Nucleus accumbens (tissue), 56 donors: Measurements from ENCODE around the gene PARL.
A peak's percentile ranks its signal among the peaks of the same experiment; 100 is the strongest.

Source experiments
- DNase-seq, 56 donors: peaks; one replicate each; lab custom pipeline; 2025; lab: John Stamatoyannopoulos, UW

The PARL gene

DNA sequence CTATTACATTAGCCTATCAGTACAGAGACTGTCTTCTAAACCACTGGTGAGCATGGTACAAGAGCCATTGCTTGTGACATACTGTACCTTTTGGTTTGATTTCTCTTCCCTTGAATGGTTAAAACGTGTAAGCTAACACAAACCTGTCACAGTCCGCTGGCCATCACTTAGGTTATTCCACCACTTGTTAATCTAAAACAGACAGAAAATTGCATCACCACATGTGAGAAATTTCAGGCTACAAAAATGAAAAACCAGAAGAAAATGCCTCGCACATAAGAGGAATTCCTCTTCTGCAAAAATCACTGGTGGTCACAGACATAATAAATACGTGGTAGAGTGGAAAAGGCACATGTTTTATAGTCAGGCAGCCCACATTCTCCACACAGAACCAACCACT lies 22.1 kb downstream of the PARL start:
- DNase-seq: no peak

DNA sequence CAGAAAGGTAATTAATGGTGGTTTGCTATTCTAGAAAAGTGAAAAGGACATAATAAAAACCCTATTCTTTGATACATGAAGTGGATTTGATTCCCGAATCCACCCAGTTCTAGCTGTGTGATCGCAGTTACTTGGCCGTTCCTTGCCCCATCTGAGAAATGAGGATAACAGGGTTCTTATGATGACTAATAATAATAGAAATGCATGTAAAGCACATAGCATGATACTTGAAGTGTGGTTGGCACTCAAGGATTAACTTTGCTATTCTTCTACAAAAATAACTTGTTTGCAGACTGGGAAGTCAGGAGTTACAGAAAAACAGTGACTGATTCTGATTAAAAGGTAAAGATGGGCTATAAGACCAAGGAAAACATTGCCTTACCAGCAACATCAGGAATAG lies 26.8 kb downstream of the PARL start:
- DNase-seq: no peak

DNA sequence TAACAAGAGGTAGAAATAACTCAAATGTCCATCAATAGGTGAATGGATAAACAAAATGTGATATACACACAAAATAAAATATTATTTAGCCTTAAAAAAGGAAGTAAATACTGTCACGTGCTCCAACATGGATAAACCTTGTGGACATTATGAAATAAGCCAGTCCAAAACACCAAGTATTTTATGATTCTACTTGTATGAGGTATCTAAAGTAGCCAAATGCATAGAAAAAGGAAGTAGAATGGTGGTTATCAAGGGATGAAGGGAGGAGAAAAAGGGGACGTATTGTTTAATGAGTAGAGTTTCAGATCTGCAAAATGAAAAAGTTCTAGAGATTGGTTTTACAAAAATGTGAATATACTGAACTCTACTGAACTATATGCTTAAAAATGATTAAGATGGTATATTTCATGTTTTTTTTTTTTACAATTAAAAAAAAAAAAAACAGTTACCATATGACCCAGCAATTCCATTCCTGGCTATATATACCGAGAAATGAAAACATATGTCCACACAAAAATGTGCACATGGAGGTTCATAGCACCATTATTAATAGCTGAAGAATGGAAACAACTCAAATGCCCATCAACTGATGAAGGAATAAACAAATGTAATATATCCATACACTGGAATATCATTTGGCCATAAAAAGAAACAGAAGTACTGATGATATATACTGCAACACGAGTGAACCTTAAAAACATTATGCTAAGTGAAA lies 30.2 kb downstream of the PARL start:
- DNase-seq: no peak

DNA sequence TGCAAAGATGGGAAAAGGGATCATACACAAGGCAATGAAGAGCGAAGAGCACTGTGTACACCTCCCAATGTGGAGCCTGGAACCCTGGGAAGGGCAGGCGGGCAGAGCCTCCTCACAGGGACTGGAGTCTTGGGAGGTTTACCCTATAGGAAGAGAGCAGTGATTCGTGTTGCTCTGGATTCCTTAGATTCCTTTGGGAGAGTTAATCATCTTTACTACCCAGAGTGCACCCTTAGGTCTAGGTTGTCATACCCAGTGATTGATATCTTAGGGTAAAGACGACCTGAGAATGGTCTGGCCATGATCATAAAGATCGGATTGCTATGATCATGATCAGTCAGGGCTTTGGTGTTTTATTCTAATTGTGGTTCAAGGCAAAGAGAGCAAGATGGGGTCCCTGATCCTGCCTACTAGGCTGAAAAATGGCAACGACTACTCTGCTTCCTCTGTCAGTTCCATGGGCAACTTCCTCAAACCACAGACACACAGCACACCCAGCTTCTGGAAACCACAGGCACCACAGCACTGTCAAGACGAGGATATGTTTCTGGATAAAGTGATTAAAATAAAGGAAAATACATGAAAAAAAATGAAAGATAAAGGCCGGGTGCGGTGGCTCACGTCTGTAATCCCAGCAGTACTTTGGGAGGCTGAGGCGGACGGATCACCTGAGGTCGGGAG lies 38.9 kb downstream of the PARL start:
- DNase-seq: no peak

DNA sequence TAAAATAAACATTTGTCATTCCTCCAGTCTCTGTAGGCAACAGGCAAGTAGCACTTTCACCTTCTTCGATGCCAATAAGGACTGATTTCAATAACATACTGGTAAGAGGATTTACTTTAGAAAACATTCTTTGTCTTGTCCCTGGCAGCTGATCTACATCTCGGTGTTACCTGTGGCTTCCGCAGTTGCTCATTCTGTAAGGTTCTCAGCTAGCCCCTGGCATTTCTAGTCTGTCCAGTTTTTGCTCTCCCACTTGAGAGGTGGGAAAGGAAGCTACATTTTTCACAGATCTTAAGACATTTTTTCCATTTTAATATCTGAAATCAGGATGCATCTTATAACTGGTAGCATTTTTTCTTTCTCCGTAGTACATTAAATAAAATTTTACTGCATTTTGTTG lies 39.6 kb downstream of the PARL start:
- no peak for DNase-seq

DNA sequence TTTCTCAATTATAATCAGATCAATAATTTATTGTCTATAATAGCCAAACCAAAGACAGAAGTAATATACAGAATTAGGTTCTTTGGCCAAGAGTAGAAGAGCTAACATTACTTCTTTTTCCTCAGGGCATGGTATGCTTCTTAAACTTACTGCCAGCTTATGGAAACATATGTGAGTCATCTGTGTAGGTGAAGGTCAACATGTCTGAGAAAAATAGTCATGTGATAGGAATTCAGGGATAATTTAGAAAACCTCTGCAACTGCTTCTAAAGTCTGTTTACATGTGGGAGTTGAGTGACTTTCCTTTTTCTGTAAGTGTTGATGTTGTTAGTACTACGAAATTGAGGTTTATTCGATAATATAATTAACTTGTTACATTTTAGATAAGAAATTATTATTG lies 40.1 kb downstream of the PARL start:
- no peak for DNase-seq

DNA sequence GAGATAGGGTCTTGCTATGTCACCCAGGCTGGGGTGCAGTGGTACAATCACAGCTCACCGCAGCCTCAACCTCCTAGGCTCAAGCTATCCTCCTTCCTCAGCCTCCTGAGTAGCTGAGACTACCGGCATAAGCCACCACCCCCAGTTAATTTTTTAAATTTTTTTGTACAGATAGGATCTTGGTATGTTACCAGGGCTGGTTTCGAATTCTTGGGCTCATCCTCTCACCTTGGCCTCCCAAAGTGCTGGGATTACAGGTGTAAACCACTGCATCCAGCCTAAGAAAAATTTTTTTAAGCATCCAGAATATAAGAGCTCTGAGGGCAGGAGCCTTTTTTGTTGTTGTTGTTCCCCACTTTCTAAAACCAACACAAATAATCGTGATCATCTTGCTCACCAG lies 44.9 kb downstream of the PARL start:
- no peak for DNase-seq

DNA sequence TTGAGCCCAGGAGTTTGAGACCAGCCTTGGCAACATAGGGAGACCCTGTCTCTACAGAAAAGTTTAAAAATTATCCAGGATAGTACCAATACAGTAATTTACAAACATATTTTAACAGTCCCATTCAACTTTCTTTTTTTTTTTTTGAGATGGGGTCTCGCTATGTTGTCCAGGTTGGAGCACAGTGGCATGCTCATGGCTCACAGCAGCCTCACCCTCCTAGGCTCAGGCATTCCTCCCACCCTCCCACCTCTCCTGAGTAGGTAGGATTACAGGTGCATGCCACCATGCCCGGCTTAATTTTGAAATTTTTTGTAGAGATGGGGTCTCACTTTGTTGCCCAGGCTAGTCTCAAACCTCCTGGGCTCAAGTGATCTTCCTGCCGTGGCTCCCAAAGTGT lies 46.8 kb downstream of the PARL start:
- no peak for DNase-seq

DNA sequence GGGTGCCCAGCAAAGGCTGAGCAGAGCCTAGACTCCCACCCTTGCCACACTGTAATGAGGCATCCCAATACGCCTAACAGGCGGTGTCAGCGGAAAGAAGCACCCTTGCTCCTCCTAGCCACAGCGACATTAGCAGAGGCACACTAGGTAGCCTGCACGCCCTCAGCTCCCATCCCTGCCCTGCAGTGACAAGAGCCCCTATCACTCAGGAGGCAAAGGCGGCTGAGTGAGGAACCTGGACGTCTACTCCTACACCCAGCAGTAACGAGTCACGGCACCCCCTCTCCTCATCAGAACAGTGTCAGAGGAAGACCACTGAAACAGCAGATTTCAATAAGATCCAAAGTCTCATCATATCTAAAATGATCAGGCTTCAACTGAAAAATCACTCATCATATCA lies 47.3 kb downstream of the PARL start:
- no peak for DNase-seq

DNA sequence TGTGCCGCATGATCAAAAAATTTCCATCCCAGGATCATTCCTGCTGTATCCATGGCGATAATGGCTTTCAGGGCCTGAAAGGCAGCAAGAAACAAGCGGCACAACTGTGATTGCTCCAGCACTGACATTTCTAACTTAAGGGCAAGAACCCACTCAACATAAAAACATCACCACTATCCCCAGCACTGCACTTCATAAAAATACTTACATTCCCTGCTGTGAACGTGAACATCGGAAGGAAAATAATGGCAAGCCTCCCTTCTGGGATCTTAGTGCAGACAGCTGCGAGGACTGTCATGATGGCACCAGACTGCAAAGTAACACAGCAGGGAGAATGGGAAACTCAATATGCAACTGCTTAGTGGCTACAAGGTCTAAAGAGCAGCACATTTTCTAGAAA lies 51.2 kb downstream of the PARL start:
- peak in 1 of 56 donors; percentile 30 for DNase-seq

DNA sequence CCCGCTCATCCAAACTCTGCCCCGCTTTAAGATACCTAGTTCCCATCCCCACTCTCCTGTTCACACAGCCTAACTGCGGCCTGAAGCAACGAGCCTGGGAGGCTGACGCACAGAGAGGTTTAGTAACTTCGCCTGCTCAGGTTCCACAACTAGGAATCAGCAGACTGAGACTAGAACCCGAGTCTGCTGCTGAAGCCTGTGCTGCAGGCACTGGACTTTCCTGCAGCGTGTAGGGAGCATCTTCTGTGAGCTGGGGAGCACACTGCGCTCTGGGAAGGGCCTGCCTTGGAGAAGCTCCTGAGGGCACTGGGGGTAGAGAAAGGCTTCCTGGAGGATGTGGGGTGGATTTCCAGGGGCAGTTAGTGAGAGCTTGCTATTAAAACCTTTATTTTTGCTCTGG lies 54.5 kb downstream of the PARL start:
- DNase-seq: no peak

DNA sequence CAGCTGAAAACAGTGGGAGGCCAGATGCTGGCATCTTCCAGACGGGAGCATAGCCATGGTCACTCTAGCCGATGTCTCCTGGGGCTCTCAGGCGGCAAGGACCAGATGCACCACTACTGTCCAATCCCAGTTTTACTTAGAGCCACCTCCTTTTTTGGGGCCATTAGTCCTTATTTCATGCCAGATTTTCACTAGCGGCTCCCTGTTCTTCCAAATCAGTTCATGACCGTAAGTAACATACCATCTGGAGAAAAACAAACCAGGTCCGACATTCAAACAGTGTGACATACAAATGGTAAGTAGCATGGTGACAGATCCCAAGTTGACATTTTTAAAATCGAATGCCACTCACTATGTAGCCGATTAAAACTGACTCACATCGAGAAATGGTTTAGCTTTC lies 55.2 kb downstream of the PARL start:
- no peak for DNase-seq

DNA sequence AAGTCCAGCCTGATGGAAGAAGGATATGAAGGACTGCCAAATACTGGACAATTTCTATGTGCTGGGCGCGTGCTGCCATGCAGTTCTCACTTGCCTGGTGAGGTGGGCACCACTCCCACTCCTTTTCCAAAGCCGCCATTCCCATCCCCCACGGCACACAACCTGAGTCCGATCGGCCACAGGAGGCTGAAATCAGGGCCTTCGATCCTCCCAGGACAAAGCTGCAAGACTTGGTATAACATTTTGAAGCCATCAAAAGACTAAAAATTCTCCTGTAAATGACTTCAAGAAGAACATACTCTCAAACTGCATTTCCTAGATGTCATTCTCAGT lies 56.2 kb downstream of the PARL start:
- no peak for DNase-seq

DNA sequence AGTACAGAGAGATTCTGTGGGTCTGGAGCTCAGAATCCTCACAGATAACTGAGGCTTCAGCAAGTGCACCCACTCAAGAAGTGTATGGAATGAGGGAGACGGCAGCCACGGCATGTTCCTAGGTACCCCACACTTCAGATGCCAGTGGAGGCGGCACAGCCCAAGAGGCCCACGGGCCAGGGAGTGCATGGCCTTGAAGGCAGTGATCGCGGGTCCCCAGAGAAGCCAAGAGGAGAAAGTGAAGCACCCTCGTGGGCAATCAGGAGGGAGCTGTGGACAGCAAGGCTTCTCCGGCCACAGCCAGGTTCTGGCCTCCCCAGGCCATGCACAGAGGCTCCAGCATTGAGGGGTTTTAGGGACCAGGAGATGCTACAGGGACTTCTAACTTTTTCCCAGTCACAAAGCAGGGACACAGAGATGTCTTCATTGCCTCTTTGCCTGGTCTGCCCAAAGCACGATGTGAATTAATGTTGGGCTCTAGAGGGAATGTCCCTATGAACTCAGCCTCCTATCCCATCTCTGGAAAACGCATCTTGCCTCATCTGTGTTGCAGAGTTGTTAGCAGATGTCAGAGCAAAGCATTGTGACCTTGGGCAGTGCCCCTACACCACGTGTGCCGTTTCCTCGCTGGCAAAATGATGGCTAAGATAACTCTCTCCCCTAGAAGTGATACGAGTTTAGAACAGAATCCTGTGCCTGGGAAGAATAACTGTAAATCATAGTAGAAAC lies 56.7 kb downstream of the PARL start:
- DNase-seq: no peak

DNA sequence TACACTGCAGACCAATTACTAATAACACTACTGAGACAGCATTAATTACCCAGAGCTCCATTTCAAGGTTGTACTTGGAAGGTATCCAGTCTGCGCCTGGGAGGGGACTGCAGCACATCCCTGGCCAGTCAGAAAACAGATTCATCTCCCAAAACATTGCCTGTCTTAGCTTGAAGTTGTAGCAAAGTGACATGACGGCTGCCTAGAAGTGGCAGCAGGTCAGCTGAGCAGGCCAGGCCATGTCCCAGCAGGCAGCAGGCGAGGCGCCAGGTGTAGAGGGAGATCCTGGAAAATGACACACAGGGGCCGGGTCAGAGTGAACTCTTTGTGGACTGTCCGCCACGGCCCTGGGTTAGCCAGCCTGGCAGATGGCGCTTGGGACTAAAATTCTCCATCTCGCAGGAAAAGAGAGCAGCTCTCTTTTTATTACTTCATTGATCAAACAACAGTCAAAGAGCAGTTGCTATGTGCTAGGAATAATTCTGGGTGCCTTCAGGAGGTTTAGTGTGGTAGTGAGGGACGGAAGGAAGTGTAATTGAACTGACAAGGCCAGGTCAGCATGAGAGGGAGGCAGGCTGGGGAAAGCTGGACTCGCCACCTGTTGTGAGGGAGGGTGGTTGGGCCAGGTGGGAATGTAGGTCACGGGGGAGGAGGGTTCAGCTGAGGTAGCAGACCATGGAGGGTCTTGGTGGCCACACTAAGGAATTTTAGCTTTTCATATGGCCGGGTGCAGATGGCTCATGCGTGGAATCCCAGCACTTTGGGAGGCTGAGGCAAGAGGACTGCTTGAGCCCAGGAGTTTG lies 58.0 kb downstream of the PARL start:
- peak in 2 of 56 donors; percentile 18 to 27 for DNase-seq

DNA sequence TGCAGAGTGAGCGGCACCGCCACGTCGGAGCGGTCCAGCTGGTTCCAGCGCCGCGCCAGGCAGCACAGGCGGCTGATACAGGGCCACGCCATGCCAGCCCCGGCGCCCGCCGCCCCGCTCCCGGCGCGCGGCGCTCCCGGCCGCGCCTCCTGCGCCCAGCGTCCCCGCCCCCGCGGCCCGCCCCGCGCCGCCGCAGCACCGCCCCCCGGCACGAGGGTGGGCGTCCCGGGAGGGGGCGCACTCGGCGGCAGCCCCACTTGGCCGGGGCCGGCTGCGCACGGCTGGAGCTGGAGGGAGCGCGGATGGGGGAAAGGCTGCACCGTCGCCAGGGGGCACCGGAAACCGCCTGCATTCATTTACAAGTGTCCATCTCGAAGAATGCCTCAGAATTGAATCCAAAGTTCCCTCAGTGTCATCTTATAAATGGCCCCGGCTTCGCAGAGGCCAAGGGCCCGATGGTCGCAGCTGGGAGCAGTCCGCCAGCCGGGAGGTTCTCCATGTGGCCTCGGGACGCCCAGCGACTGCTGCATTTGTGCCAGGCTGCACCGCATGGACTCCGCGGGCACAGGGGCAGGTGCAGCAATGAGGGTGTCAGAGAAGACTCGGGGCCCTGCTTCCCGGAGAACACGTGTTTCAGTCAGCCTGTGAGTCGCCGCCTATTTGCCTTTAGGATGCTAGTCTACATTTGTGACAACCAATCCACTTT lies 59.1 kb downstream of the PARL start, which contains the start of gene MAP6D1:
Gene MAP6D1, minus strand, starts transcription at position 122 of the 706 bp plus-strand sequence. Its CDS starts 30 bp downstream, at position 92.
- DNase-seq: peak in 51 of 56 donors; percentile 39 to 87 (median 76)

DNA sequence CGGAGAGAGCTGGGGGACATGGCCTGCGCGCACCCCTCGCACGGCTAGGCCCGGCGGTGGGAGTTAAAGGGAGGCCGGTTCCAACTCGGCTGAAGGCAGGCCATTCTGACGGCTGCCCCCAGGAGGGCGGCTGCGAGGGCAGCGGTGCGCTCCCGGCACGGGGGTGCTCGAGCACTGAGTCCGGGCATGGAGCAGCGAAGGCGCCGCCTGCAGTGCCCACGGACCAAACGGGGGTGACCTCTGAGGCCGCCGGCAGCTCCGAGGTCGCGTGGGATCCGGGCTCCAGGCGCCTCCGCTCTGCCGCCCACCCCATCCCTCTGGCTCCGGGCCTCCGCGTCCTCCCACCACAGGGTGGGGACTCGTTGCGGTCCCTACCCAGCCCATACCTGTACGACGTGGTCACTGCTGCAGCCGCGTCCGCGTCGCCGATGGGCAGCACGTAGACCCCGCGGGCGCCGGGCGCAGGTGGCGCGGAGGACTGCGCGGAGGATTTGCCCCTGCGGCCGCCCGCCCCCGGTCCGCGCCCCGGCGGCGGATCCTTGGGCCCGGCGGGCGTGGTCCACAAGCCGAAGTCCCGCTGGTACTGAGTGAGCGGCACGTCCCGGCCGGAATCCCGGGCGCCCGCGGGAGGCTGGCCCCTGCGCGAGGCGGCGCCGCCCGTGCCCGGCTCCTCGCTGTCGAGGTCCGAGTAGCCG lies 59.8 kb downstream of the PARL start:
- peak in 11 of 56 donors; percentile 24 to 57 (median 43) for DNase-seq

DNA sequence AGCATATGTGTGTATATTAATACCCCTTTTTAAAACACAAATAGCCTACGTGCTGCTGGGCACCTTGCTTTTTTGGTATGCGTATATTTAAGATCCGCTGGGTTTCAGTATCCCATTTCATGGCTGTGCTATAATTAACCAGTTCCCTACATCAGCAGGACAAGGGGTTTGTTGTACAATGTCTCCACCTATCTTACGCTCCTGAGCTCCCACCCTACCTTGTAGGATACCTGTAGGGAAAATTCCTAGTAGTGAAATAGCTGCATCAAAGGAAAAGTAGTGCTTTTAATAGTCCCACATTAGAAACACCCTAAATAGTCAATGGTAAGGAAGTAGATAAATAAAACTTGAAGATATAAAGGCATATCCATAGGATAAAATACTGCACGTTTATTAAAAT lies 60.7 kb downstream of the PARL start:
- peak in 1 of 56 donors; percentile 10 for DNase-seq

DNA sequence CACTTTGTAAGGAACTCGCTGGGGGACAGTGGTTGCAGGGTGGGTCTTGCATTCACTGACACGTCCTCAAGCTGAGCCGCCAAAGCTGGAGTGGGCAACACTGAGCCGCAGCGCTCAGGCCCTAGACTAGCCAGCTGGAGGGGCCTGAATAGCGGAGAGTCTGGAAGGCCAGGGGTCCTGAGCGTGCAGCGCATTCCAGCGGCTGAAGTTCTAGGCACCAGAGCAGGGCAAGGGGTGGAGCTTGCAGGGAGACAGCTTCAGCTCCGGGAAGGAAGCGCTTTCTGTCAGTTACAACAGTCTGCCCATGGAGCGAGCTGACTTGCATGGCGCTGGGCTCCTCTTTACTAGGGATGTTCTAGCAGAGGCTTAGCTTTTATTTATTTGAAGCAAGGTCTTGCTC lies 62.0 kb downstream of the PARL start:
- DNase-seq: peak in 37 of 56 donors; percentile 16 to 79 (median 56)

DNA sequence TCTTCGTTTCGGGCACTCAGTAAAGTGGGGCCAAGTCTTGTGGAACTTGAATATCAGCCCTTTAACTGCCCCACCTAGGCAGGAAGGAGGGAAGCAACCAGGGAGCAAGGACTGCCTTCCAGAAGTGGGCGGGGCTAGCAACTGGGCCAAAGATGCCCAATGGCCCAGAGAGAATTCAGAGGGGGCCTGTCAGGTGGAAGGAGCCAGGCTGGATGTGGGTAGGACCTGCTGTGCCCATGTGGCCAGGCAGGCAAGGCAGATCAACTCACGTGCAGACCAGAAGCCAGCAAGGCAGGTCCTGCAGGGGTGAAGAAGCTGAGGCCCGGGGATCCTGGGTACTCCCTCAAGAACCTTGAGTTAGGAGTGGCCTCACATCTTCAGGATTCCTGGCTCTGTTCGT lies 64.8 kb downstream of the PARL start:
- no peak for DNase-seq
